ENCODE results near the gene BTNL8. TPM values are rescaled to one million over a fixed set of nuclear protein-coding genes. Genes with fewer than 3 reads are reported as not detected.

Gene BTNL8
- total and polyA plus RNA-seq, 2 of the 13 experiments (the other 11 are each of a cell fraction or from before 2014, with no cell fraction given): not detected

DNA sequence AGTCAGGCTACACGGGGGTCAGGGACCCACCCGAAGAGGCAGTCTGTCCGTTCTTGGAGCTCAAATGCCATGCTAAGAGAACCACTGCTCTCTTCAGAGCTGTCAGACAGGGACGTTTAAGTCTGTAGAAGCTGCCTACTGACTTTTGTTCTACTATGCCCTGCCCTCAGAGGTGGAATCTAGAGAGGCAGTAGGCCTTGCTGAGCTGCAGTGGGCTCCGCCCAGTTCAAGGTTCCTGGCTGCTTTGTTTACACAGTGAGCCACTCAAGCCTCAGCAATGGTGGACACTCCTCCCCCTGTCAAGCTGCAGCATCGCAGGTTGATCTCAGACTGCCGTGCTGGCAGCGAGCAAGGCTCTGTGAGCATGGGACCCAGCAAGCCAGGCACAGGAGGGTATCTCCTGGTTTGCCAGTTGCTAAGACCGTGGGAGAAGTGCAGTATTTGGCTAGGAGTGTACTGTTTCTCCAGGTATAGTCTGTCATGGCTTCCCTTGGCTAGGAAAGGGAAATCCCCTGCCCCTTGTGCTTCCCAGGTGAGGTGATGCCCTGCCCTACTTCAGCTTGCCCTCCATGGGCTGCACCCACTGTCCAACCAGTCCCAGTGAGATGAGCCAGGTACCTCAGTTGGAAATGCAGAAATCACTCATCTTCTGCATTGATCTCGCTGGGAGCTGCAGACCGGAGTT lies 13.0 kb upstream of the BTNL8 start (continued):
- TF ChIP-seq THAP9 (CRISPR knock-in tag; IDR thresholded peaks at IDR 0.05; ENCODE audit: borderline replicate concordance) (peak; percentile 64; the same call in 1 of the 2 replicates), ZNF280D (CRISPR knock-in tag; IDR thresholded peaks at IDR 0.05) (peak; percentile 61; the same call in 1 of the 2 replicates), ZNF281 (CRISPR knock-in tag; IDR thresholded peaks at IDR 0.05; ENCODE audit: borderline replicate concordance) (peak; percentile 57; the same call in 1 of the 2 replicates), SALL1 (CRISPR knock-in tag; IDR thresholded peaks at IDR 0.05) (peak; percentile 90), ZNF556 (CRISPR knock-in tag; IDR thresholded peaks at IDR 0.05; ENCODE audit: borderline replicate concordance) (peak; percentile 57; the same call in 1 of the 2 replicates), MIER2 (CRISPR knock-in tag; IDR thresholded peaks at IDR 0.05) (peak; percentile 76; the same call in 1 of the 2 replicates), ZNF343 (CRISPR knock-in tag; IDR thresholded peaks at IDR 0.05) (0 out of 2 replicates have a peak, but pooled peaks have one; percentile 63), REPIN1 (CRISPR knock-in tag; IDR thresholded peaks at IDR 0.05; ENCODE audit: borderline replicate concordance, low read depth) (0 out of 2 replicates have a peak, but pooled peaks have one; percentile 28), MXI1 (IDR thresholded peaks at IDR 0.05; ENCODE audit: borderline replicate concordance, low read depth, low read length) (peak; percentile 60; the same call in 1 of the 3 replicates), ZSCAN22 (CRISPR knock-in tag; IDR thresholded peaks at IDR 0.05) (peak; percentile 78; the same call in 1 of the 2 replicates), ZNF710 (CRISPR knock-in tag; IDR thresholded peaks at IDR 0.05; ENCODE audit: borderline replicate concordance) (peak; percentile 37; the same call in 1 of the 2 replicates), TARDBP (CRISPR knock-in tag; IDR thresholded peaks at IDR 0.05) (peak; percentile 36; the same call in 1 of the 2 replicates), SAFB2 (CRISPR knock-in tag; IDR thresholded peaks at IDR 0.05; ENCODE audit: borderline replicate concordance, low read depth) (0 out of 2 replicates have a peak, but pooled peaks have one; percentile 28), PPARG (CRISPR knock-in tag; conservative IDR thresholded peaks at IDR 0.05) (peak; percentile 77), MTA1 (CRISPR knock-in tag; IDR thresholded peaks at IDR 0.05; ENCODE audit: borderline replicate concordance) (peak; percentile 80), ZNF510 (CRISPR knock-in tag; IDR thresholded peaks at IDR 0.05; ENCODE audit: low read depth) (peak; percentile 71; the same call in 1 of the 2 replicates)

Measured in HepG2 (cell line).